HepG2 (cell line): ENCODE measurements around the gene ZBP1. TPM values are rescaled to one million over a fixed set of nuclear protein-coding genes. Genes with fewer than 3 reads are reported as not detected.

Experiments
- CHD2 ChIP-seq: IDR thresholded peaks from 2 replicates; pipeline ENCODE4 v1.6.1; 2011; ENCODE audit warnings: low read depth, low read length, improper control_type of control experiment
- EZH2 ChIP-seq: conservative IDR thresholded peaks from 2 replicates; pipeline ENCODE4 v1.6.1; 2012; ENCODE audit warnings: mild to moderate bottlenecking, low read depth, low read length, moderate library complexity
- HIC2 ChIP-seq: sonication (generic); formaldehyde crosslinking; IDR thresholded peaks from 2 replicates; pipeline ENCODE4 v1.9.0; 2022; ENCODE audit warnings: low read depth, missing genetic modification reagents
- IRF1 ChIP-seq: sonication (generic); formaldehyde crosslinking; IDR thresholded peaks from 2 replicates; pipeline ENCODE4 v1.4.0; 2020; ENCODE audit warnings: low read depth, mild to moderate bottlenecking, missing genetic modification reagents
- IRX3 ChIP-seq: sonication (generic); formaldehyde crosslinking; IDR thresholded peaks from 2 replicates; pipeline ENCODE4 v1.8.1; 2023; ENCODE audit warnings: mild to moderate bottlenecking, low read depth, missing genetic modification reagents, borderline replicate concordance
- KDM6A ChIP-seq: IDR thresholded peaks from 2 replicates; pipeline ENCODE4 v1.6.1; 2016; ENCODE audit warnings: low read depth
- PATZ1 ChIP-seq: sonication (generic); formaldehyde crosslinking; IDR thresholded peaks from 2 replicates; pipeline ENCODE4 v1.4.0; 2020; ENCODE audit warnings: missing genetic modification reagents
- PRDM10 ChIP-seq: sonication (generic); formaldehyde crosslinking; IDR thresholded peaks from 2 replicates; pipeline ENCODE4 v1.4.0; 2020; ENCODE audit warnings: low read depth, missing genetic modification reagents
- RARA ChIP-seq: IDR thresholded peaks from 2 replicates; pipeline ENCODE4 v1.6.1; 2016; ENCODE audit warnings: missing genetic modification reagents, missing compliant biosample characterization
- RFX5 ChIP-seq: IDR thresholded peaks from 2 replicates; pipeline ENCODE4 v1.6.1; 2011; ENCODE audit warnings: low read depth, low read length, improper control_type of control experiment
- RORA ChIP-seq: sonication (generic); formaldehyde crosslinking; IDR thresholded peaks from 2 replicates; pipeline ENCODE4 v1.5.0; 2020; ENCODE audit warnings: mild to moderate bottlenecking, missing genetic modification reagents, moderate library complexity
- SIX4 ChIP-seq: sonication (generic); formaldehyde crosslinking; IDR thresholded peaks from 2 replicates; pipeline ENCODE4 v1.4.0; 2020; ENCODE audit warnings: missing genetic modification reagents
- TAF1 ChIP-seq: sonication (generic); formaldehyde crosslinking; IDR thresholded peaks from 2 replicates; pipeline ENCODE4 v1.4.0; 2020; ENCODE audit warnings: missing genetic modification reagents
- TBL1XR1 ChIP-seq: fragments of 150-350 bp; IDR thresholded peaks from 2 replicates; pipeline ENCODE4 v1.6.1; 2014; ENCODE audit warnings: borderline replicate concordance, low read length; ENCODE audit not compliant: partially characterized antibody
- TCF7L2 ChIP-seq: IDR thresholded peaks from 2 replicates; pipeline ENCODE4 v1.6.1; 2011; ENCODE audit warnings: mild to moderate bottlenecking, low read depth, low read length, moderate library complexity
- THAP7 ChIP-seq: sonication (generic); formaldehyde crosslinking; IDR thresholded peaks from 2 replicates; pipeline ENCODE4 v1.8.1; 2023; ENCODE audit warnings: mild to moderate bottlenecking, missing genetic modification reagents
- U2AF1 ChIP-seq: fragments of 200-400 bp; formaldehyde crosslinking; optimal IDR thresholded peaks from 2 replicates; pipeline ENCODE3; 2017; ENCODE audit warnings: mild to moderate bottlenecking, low read depth, low read length
- YEATS4 ChIP-seq: sonication (generic); formaldehyde crosslinking; IDR thresholded peaks from 2 replicates; pipeline ENCODE4 v1.4.0; 2020; ENCODE audit warnings: missing genetic modification reagents, borderline replicate concordance
- YY1 ChIP-seq: IDR thresholded peaks from 2 replicates; pipeline ENCODE4 v1.6.1; 2011; ENCODE audit warnings: low read length, low read depth, moderate library complexity, mild to moderate bottlenecking; ENCODE audit not compliant: insufficient read depth, insufficient replicate concordance
- ZBTB21 ChIP-seq: sonication (generic); formaldehyde crosslinking; IDR thresholded peaks from 2 replicates; pipeline ENCODE4 v1.4.0; 2020; ENCODE audit warnings: missing genetic modification reagents
- ZNF230 ChIP-seq: sonication (generic); formaldehyde crosslinking; IDR thresholded peaks from 2 replicates; pipeline ENCODE4 v1.4.0; 2020; ENCODE audit warnings: mild to moderate bottlenecking, missing genetic modification reagents
- ZNF496 ChIP-seq: sonication (generic); formaldehyde crosslinking; IDR thresholded peaks from 2 replicates; pipeline ENCODE4 v1.8.1; 2023; ENCODE audit warnings: mild to moderate bottlenecking, moderate library complexity, missing genetic modification reagents; ENCODE audit not compliant: insufficient replicate concordance
- ZNF547 ChIP-seq: sonication (generic); formaldehyde crosslinking; IDR thresholded peaks from 2 replicates; pipeline ENCODE4 v1.5.1; 2020; ENCODE audit warnings: mild to moderate bottlenecking, missing genetic modification reagents
- polyA plus RNA-seq, 8 experiments: library from polyadenylated mRNA; depleted of rRNA in 3 of 8; stranded (reverse) in 7 of 8; unstranded in 1 of 8; fragments of >200 nt; fragmentation: Illumina TruSeq in 4 of 8; extraction: Trizol in 4 of 8; gene quantifications; 2 replicates each; pipeline versions ENCODE4 v1.2.1 to v1.2.3, GENCODE V29; 2011 to 2016; ENCODE audit warnings: low read depth in 4 of 8, missing spikeins in 1 of 8, mixed read lengths in 1 of 8; ENCODE audit not compliant: insufficient read depth in 1 of 8
- total RNA-seq, 5 experiments: library from RNA; depleted of rRNA; stranded (reverse); fragments of >200 nt; fragmentation: Illumina TruSeq; extraction: Trizol; gene quantifications; 2 replicates each; pipeline ENCODE4 v1.2.3, GENCODE V29; 2016; ENCODE audit warnings: low read depth in 1 of 5

ZBP1 gene
- total and polyA plus RNA-seq, 2 of the 13 experiments (the other 11 are each of a cell fraction or from before 2014, with no cell fraction given) = not detected

GRCh38 chr20:57586370-57586793 is 33.8 kb downstream of the ZBP1 start (continued):
- TF ChIP-seq SIX4 (CRISPR knock-in tag) (no peak), PRDM10 (no peak), TCF7L2 (no peak), THAP7 (CRISPR knock-in tag) (no peak), RARA (CRISPR knock-in tag) (peak; percentile 91), YEATS4 (CRISPR knock-in tag) (peak; percentile 75; the same call in 1 of the 2 replicates), YY1 (peak; percentile 9), PATZ1 (CRISPR knock-in tag) (peak; percentile 79), RFX5 (no peak), IRX3 (CRISPR knock-in tag) (0 out of 2 replicates have a peak, but pooled peaks have one; percentile 56), KDM6A (CRISPR knock-in tag) (peak; percentile 67), ZNF496 (CRISPR knock-in tag) (no peak), IRF1 (CRISPR knock-in tag) (no peak), HIC2 (CRISPR knock-in tag) (peak; percentile 77; the same call in 1 of the 2 replicates), TAF1 (CRISPR knock-in tag) (no peak), RORA (CRISPR knock-in tag) (no peak), TBL1XR1 (peak; percentile 78), ZBTB21 (CRISPR knock-in tag) (no peak), ZNF547 (CRISPR knock-in tag) (no peak), EZH2 (no peak), ZNF230 (CRISPR knock-in tag) (no peak), CHD2 (peak; percentile 61; the same call in 1 of the 2 replicates), U2AF1 (no peak)
